Prostate gland (tissue), 2 donors: Measurements from ENCODE around the gene TMEM178B. TPM values are rescaled to one million over a fixed set of nuclear protein-coding genes. Genes with fewer than 3 reads are reported as not detected.

ENCODE experiments used
- DNase-seq: peaks from one replicate; pipeline ENCODE4 v3.0.0-alpha.2; 2019; ENCODE audit warnings: low spot score
- H3K27ac ChIP-seq, 2 donors: fragments of 200-600 bp; sonication (generic); 2 replicates each; pipeline ENCODE4 v1.5.1; 2017 to 2019
- H3K27me3 ChIP-seq: fragments of 200-600 bp; sonication (generic); replicated peaks from 2 replicates; pipeline ENCODE4 v1.5.1; 2019; ENCODE audit not compliant: insufficient read depth
- H3K36me3 ChIP-seq, 2 donors: fragments of 200-600 bp; sonication (generic); 1 replicate in 1 of 2; 2 replicates in 1 of 2; pipeline versions ENCODE4 v1.5.1 to v1.8.1; 2017 to 2019
- H3K4me1 ChIP-seq: fragments of 200-600 bp; sonication (generic); replicated peaks from 2 replicates; pipeline ENCODE4 v1.5.1; 2019
- H3K4me3 ChIP-seq, 2 donors: fragments of 200-600 bp; sonication (generic); 2 replicates each; pipeline ENCODE4 v1.5.1; 2017 to 2019
- H3K9me3 ChIP-seq: fragments of 200-600 bp; sonication (generic); 2 replicates; pipeline ENCODE4 v1.5.1; 2017
- POLR2A ChIP-seq: fragments of 450-650 bp; IDR thresholded peaks from one replicate; pipeline ENCODE4 v1.6.1; 2016; ENCODE audit warnings: antibody characterized with exemption, mild to moderate bottlenecking
- POLR2AphosphoS5 ChIP-seq: sonication (generic); formaldehyde crosslinking; IDR thresholded peaks from one replicate; pipeline ENCODE4 v1.6.1; 2017; ENCODE audit warnings: antibody characterized with exemption
- WGBS: methylation state at CpG from one replicate; pipeline ENCODE4 v1.1.5; 2018; 5-methylcytosine and 5-hydroxymethylcytosine counted together
- intact Hi-C: fragments of 100-400 bp; cut with DNase I; formaldehyde crosslinking; loops from one replicate; pipeline ENCODE4 v1.14.2; 2022
- total RNA-seq, 2 donors: library from RNA; depleted of rRNA; stranded (reverse); fragments of >200 nt; gene quantifications; one replicate each; pipeline ENCODE4 v1.1.0, GENCODE V29; 2016
- TF ChIP-seq, protein P1 (sequence below), 4 experiments: fragments of 200-600 bp in 2 of 4; fragments of 450-650 bp in 2 of 4; sonication (generic) in 2 of 4; IDR thresholded peaks; 1 replicate in 3 of 4; 2 replicates in 1 of 4; pipeline ENCODE4 v1.5.1; 2016 to 2019; ENCODE audit warnings: antibody characterized with exemption in 4 of 4, mild to moderate bottlenecking in 2 of 4, moderate library complexity in 2 of 4

The TMEM178B gene
- total RNA-seq, 2 donors from 2014 or later, result 3.4 to 5.2 TPM

DNA sequence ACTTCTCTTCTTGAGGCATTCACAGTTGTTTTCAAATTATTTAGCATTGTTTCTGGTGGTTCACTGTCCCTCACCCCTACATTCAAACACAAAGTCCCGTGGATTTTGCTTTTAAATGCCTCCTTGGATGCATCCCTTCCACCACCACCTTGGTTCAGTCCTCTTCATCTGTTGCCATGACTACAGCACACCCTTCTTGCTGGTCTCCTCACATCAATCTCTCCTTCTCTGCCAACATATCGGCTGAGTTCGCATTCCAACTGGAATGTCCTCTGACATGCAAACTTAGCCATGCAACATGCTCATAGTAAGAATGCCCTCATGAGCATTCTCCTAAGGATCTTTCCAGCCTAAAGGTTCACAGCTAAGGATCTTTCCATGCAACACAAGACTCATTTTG is 279.1 kb downstream of the TMEM178B start:
- Histone ChIP-seq H3K9me3 (no peaks in the 10 kb centered on the region), H3K27ac (no peak overlapping the region), H3K4me3 (no peak overlapping the region), H3K27me3 (no peaks in the 10 kb centered on the region), H3K36me3 (no peaks in the 10 kb centered on the region), H3K4me1 (no peaks in the 10 kb centered on the region)
- 78% methylated on average over 3 of the region's 3 CpGs for WGBS
- TF ChIP-seq POLR2AphosphoS5 (no peak), POLR2A (no peak)
- TF ChIP-seq, protein P1, sequence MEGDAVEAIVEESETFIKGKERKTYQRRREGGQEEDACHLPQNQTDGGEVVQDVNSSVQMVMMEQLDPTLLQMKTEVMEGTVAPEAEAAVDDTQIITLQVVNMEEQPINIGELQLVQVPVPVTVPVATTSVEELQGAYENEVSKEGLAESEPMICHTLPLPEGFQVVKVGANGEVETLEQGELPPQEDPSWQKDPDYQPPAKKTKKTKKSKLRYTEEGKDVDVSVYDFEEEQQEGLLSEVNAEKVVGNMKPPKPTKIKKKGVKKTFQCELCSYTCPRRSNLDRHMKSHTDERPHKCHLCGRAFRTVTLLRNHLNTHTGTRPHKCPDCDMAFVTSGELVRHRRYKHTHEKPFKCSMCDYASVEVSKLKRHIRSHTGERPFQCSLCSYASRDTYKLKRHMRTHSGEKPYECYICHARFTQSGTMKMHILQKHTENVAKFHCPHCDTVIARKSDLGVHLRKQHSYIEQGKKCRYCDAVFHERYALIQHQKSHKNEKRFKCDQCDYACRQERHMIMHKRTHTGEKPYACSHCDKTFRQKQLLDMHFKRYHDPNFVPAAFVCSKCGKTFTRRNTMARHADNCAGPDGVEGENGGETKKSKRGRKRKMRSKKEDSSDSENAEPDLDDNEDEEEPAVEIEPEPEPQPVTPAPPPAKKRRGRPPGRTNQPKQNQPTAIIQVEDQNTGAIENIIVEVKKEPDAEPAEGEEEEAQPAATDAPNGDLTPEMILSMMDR (IDR thresholded peaks at IDR 0.05), result no peak
- intact Hi-C loops, result no loop called here
- DNase-seq, result no peak

GRCh38 chr7:141354251-141354650 is 280.4 kb downstream of the TMEM178B start:
- Histone ChIP-seq H3K27ac (no peak overlapping the region), H3K27me3 (no peaks in the 10 kb centered on the region), H3K36me3 (no peaks in the 10 kb centered on the region), H3K4me1 (no peaks in the 10 kb centered on the region), H3K4me3 (no peak overlapping the region), H3K9me3 (no peaks in the 10 kb centered on the region)
- WGBS, result 73% methylated on average over 1 of the region's 1 CpG
- intact Hi-C loops, result no loop called here
- DNase-seq, result no peak
- TF ChIP-seq, protein P1 (IDR thresholded peaks at IDR 0.05), result no peak
- no peak for TF ChIP-seq POLR2AphosphoS5
- no peak for TF ChIP-seq POLR2A

DNA sequence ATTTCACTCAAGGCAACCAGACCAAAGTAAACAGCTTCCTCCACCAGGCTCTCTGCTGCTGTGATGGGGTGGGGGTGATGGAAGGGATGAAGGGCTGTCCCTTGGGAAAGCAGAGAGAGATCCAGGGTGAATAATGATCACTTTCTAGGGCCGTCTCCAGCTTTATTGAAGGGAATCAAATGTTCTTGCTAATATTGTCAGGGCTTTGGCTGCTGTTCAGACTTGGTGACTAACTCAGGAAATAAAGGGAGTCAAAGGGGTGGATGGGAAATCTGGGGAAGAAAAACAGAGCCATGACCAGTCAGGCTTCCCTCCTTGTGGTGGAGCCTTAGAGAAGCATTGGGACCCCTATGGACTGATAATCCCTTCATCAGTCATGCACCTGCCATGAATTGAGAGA is 281.2 kb downstream of the TMEM178B start:
- TF ChIP-seq POLR2A (no peak), POLR2AphosphoS5 (no peak)
- TF ChIP-seq, protein P1 (IDR thresholded peaks at IDR 0.05), result no peak
- H3K36me3 ChIP-seq, result no peaks in the 10 kb centered on the region
- H3K9me3 ChIP-seq, result no peaks in the 10 kb centered on the region
- intact Hi-C loops, result no loop called here
- WGBS, result 15% methylated on average over 1 of the region's 1 CpG
- no peaks in the 10 kb centered on the region for H3K27me3 ChIP-seq
- H3K4me1 ChIP-seq, result no peaks in the 10 kb centered on the region
- no peak for DNase-seq
- H3K4me3 ChIP-seq, result no peak overlapping the region
- H3K27ac ChIP-seq, result no peak overlapping the region

DNA sequence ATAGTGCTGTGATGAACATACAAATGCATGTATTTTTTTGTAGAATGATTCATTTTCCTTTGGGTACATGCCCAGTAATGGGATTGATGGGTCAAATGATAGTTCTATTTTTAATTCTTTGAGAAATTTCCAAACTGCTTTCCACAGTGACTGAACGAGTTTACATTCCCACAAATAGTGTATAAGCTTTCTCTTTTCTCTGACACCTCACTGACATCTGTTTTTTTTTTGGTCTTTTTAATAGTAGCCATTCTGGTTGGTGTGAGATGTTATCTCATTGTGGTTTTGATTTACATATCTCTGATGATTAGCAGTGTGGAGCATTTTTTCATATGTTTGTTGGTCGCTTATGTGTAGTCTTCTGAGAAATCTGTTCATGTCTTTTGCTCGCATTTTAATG is 282.3 kb downstream of the TMEM178B start:
- 44% methylated on average over 3 of the region's 3 CpGs for WGBS
- TF ChIP-seq POLR2A (no peak), POLR2AphosphoS5 (no peak)
- TF ChIP-seq, protein P1 (IDR thresholded peaks at IDR 0.05), result no peak
- Histone ChIP-seq H3K9me3 (no peaks in the 10 kb centered on the region), H3K4me3 (no peak overlapping the region), H3K27me3 (no peaks in the 10 kb centered on the region), H3K4me1 (no peaks in the 10 kb centered on the region), H3K36me3 (no peaks in the 10 kb centered on the region), H3K27ac (no peak overlapping the region)
- DNase-seq, result no peak
- intact Hi-C loops, result no loop called here

GRCh38 chr7:141358386-141358785 is 284.5 kb downstream of the TMEM178B start:
- no peak overlapping the region for H3K4me3 ChIP-seq
- WGBS, result 73% methylated on average over 1 of the region's 1 CpG
- DNase-seq, result no peak

More at GRCh38 chr7:141358386-141358785, 284.5 kb downstream of the TMEM178B start:
- Histone ChIP-seq H3K36me3 (no peaks in the 10 kb centered on the region), H3K9me3 (no peaks in the 10 kb centered on the region), H3K27me3 (no peaks in the 10 kb centered on the region), H3K27ac (no peak overlapping the region), H3K4me1 (no peaks in the 10 kb centered on the region)
- intact Hi-C loops, result no loop called here
- TF ChIP-seq, protein P1 (IDR thresholded peaks at IDR 0.05), result no peak
- TF ChIP-seq POLR2AphosphoS5, result no peak
- TF ChIP-seq POLR2A, result no peak
